Adrenal gland (tissue), 12 donors: ENCODE data around the gene MINDY3. TPM values are rescaled to one million over a fixed set of nuclear protein-coding genes. Genes with fewer than 3 reads are reported as not detected.

ENCODE experiments used
- DNase-seq, 7 donors: peaks; one replicate each; pipeline ENCODE4 v3.0.0-alpha.2; 2019 to 2020
- H3K27ac ChIP-seq, 5 donors: fragments of 200-600 bp; sonication (generic) in 4 of 5; 1 replicate in 3 of 5; 2 replicates in 2 of 5; pipeline versions ENCODE4 v1.5.1 to v1.8.0; 2016 to 2020; ENCODE audit warnings: mild to moderate bottlenecking in 1 of 5
- H3K27me3 ChIP-seq: fragments of 200-600 bp; 2 replicates; pipeline ENCODE4 v1.8.0; 2021
- H3K36me3 ChIP-seq, 2 donors: fragments of 200-600 bp; replicated peaks in 1 of 2; 1 replicate in 1 of 2; 2 replicates in 1 of 2; pipeline versions ENCODE4 v1.5.1 to v1.8.0; 2018 to 2022
- H3K4me1 ChIP-seq, 2 donors: fragments of 200-600 bp; replicated peaks in 1 of 2; 1 replicate in 1 of 2; 2 replicates in 1 of 2; pipeline versions ENCODE4 v1.5.1 to v1.8.0; 2018 to 2021
- H3K4me3 ChIP-seq, 4 donors: fragments of 200-600 bp; sonication (generic) in 3 of 4; one replicate each; pipeline ENCODE4 v1.5.1; 2016 to 2018
- H3K9me3 ChIP-seq, 3 donors: fragments of 200-600 bp; sonication (generic) in 1 of 3; replicated peaks in 1 of 3; 1 replicate in 2 of 3; 2 replicates in 1 of 3; pipeline versions ENCODE4 v1.5.1 to v1.8.0; 2016 to 2021
- CTCF ChIP-seq, 6 experiments: fragments of 450-650 bp in 4 of 6; fragments of 200-600 bp in 2 of 6; sonication (generic) in 1 of 6; IDR thresholded peaks; 1 replicate in 5 of 6; 2 replicates in 1 of 6; pipeline versions ENCODE4 v1.5.1 to v1.8.0; 2016 to 2021; ENCODE audit warnings: antibody characterized with exemption in 6 of 6, mild to moderate bottlenecking in 2 of 6, moderate library complexity in 1 of 6
- POLR2A ChIP-seq, 2 donors: fragments of 450-650 bp; IDR thresholded peaks; one replicate each; pipeline ENCODE4 v1.6.1; 2017; ENCODE audit warnings: antibody characterized with exemption in 2 of 2, mild to moderate bottlenecking in 2 of 2, moderate library complexity in 1 of 2
- WGBS, 4 donors: extraction: QIAGEN DNeasy Blood & Tissue Kit in 2 of 4; methylation state at CpG; one replicate each; pipeline versions ENCODE4 v1.1.5 to v1.1.7; 2013 to 2017; 5-methylcytosine and 5-hydroxymethylcytosine counted together
- intact Hi-C, 2 donors: fragments of 100-400 bp; cut with DNase I; formaldehyde crosslinking; loops; one replicate each; pipeline versions ENCODE4 v1.14.1 to v1.15.0; 2022 to 2023
- polyA plus RNA-seq, 3 donors: library from polyadenylated mRNA; stranded (reverse); fragments of 200-250 nt in 2 of 3; fragments of 350-450 nt in 1 of 3; fragmentation: Illumina TruSeq in 1 of 3; extraction: RNeasy Lipid Tissue Mini Kit (QIAGEN cat#74804) in 1 of 3; gene quantifications; one replicate each; pipeline ENCODE4 v1.2.3, GENCODE V29; 2013 to 2014
- total RNA-seq, 9 donors: library from RNA; depleted of rRNA in 4 of 9; stranded (reverse); fragments of >200 nt in 4 of 9; fragments of 120-200 nt in 1 of 9; fragmentation: NEBNext Ultra II Directional in 1 of 9; extraction: Animal tissue kit (Norgen Biotek cat#: 25700) in 1 of 9; gene quantifications; one replicate each; pipeline versions ENCODE4 v1.1.0 to v1.2.4, GENCODE V29; 2013 to 2023
- donor health status: healthy with polysubstance abuse.
- donor health status: Bipolar disorder and iron deficiency.
- donor health status: DM: yes; HTN: yes; CAD: no.
- donor health status: DM: no; HTN: no; CAD: no.
- donor health status: DM: no; HTN: no; CAD: no.
- donor health status: DM: yes; HTN: yes; CAD: no.

The MINDY3 gene
- total and polyA plus RNA-seq, 12 donors = 16.7 to 40.3 (median 32.2) TPM

- Histone ChIP-seq H3K9me3 (no peaks in the 10 kb centered on the region), H3K27ac (no peak overlapping the region), H3K4me3 (no peak overlapping the region), H3K36me3 (no peaks in the 10 kb centered on the region), H3K27me3 (peaks cover 12% of the 10 kb centered on the region), H3K4me1 (no peaks in the 10 kb centered on the region)
- DNase-seq = no peak
- TF ChIP-seq POLR2A (IDR thresholded peaks at IDR 0.05) (no peak), CTCF (IDR thresholded peaks at IDR 0.05) (no peak)
- intact Hi-C loops = no loop called here
Observed at GRCh38 chr10:15869935-15870334, 9.6 kb upstream of the MINDY3 start.

DNA sequence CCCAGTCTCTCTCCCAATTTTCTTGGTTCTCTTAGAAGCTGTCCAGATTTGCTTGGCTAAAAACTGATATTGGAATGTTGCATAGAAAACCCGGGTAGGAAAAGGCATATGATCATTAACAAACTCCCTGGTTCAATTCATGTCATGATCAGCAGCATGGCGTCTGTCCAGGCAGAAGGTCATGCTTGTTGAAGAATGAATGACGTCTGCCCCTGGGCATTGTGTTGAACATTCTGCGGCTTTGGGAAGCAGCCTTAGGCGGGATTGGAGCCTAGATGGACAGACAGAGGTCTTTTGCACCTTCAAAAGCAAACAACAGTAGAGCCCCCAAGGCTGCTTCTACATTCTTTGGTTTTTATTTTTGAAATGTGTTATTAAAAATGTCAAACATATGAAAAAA lies 7.7 kb upstream of the MINDY3 start:
- intact Hi-C loops = no loop called here
- 46 to 66% (median 54%) methylated on average over 5 of the region's 5 CpGs for WGBS, 4 donors
- Histone ChIP-seq H3K36me3 (no peaks in the 10 kb centered on the region), H3K27me3 (peaks cover 10% of the 10 kb centered on the region), H3K9me3 (no peaks in the 10 kb centered on the region), H3K27ac (no peak overlapping the region), H3K4me1 (no peaks in the 10 kb centered on the region), H3K4me3 (no peak overlapping the region)
- TF ChIP-seq CTCF (IDR thresholded peaks at IDR 0.05) = no peak
- no peak for DNase-seq

DNA sequence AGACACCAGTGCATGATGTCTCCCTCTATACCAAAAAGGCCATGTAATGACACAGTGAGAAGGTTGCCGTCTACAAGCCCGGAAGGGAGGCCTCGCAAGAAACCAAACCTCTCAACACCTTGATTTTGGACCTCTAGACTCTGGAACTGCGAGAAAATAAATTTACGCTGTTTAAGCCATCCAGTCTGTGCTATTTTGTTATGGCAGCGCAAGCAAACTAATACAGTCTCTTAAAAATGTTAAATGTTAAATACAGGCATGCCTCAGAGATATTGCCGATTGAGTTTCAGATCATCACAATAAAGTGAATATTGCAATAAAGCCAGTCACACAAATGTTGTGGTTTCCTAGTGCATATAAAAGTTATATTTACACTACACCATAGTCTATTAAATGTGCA lies 5.0 kb upstream of the MINDY3 start:
- Histone ChIP-seq H3K27ac (no peak overlapping the region), H3K4me1 (no peaks in the 10 kb centered on the region), H3K4me3 (no peak overlapping the region), H3K36me3 (no peaks in the 10 kb centered on the region), H3K9me3 (no peaks in the 10 kb centered on the region), H3K27me3 (peaks cover 5% of the 10 kb centered on the region)
- 86 to 96% (median 91%) methylated on average over 7 of the region's 7 CpGs for WGBS, 4 donors
- no peak for DNase-seq
- no peak for TF ChIP-seq POLR2A (IDR thresholded peaks at IDR 0.05)
- no peak for TF ChIP-seq CTCF (IDR thresholded peaks at IDR 0.05)
- intact Hi-C loops = no loop called here

DNA sequence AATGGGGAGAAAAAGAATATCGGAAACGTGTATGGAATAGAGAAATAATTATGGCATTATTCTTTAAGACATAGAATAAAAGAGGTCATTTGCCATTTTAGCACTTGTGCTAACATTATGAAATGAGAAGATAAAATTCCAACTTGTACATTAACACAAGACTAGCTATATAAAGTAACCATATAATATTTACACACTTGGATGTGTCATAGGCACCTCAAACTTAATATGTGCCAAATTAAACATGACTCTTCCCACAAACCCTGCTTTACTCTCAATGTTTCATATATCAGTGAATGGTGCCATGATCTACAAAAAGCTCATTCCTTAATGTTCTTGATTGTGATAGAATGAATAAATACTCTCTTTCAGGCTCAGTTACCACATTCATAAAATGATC lies 4.1 kb upstream of the MINDY3 start:
- 67 to 80% (median 72%) methylated on average over 2 of the region's 2 CpGs for WGBS, 4 donors
- no peak for DNase-seq
- Histone ChIP-seq H3K27me3 (peaks cover 5% of the 10 kb centered on the region), H3K4me3 (no peak overlapping the region), H3K36me3 (no peaks in the 10 kb centered on the region), H3K27ac (no peak overlapping the region), H3K4me1 (peaks cover under 1 to 2% of the 10 kb centered on the region in 2 donors), H3K9me3 (no peaks in the 10 kb centered on the region)
- TF ChIP-seq CTCF (IDR thresholded peaks at IDR 0.05) (no peak), POLR2A (IDR thresholded peaks at IDR 0.05) (no peak)
- intact Hi-C loops = no loop called here
